NB4 (cell line): ENCODE results near the gene IL36A.

Experiments used
- DNase-seq: peaks from one replicate; pipeline ENCODE4 v3.0.0; 2010; ENCODE audit warnings: low read depth
- H3K4me3 ChIP-seq: one replicate; pipeline ENCODE4 v1.5.1; 2011; ENCODE audit warnings: mild to moderate bottlenecking, low read depth, low read length, moderate library complexity
- MYC ChIP-seq: IDR thresholded peaks from 2 replicates; pipeline ENCODE4 v1.6.1; 2011; ENCODE audit warnings: low read depth, low read length
- POLR2A ChIP-seq: IDR thresholded peaks from 2 replicates; pipeline ENCODE4 v1.6.1; 2011; ENCODE audit warnings: mild to moderate bottlenecking; ENCODE audit not compliant: insufficient read length; ENCODE audit errors: extremely low read depth
- TF ChIP-seq, protein P1 (sequence below): IDR thresholded peaks from one replicate; pipeline ENCODE4 v1.5.1; 2012; ENCODE audit warnings: low read depth, low read length
- TF ChIP-seq, protein P2 (sequence below): IDR thresholded peaks from 2 replicates; pipeline ENCODE4 v1.6.1; 2011; ENCODE audit warnings: low read depth, low read length

IL36A gene

DNA sequence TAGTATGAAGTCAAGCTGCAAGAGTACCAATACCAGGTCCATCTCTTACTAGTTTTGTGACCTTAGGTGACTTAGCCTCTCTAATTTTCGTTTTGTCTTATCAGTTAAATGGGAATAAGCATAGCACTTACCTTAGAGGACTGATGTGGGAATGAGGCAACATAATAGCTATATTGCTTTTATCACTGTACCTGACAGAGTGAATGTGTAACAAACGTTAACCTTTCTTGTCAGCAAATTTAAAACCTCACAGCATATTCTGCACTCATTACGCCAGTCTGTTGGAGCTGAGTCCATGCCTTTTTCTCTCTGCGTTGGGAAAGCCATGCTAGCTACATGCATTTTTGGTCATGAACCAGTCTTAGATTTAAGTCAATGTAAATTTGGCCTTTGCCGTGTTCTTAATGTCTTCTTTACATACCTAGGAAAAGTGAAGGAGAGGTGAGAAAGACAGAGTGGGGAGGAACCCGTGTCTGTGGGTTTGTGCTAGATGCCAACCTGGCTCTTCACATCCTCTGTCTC is 47.2 kb downstream of the IL36A start, which contains the start of gene IL36B:
IL36B (minus strand) TSS at position 472 of the 522 bp plus-strand sequence.
- no peak for DNase-seq
- TF ChIP-seq POLR2A (no peak), MYC (no peak)
- TF ChIP-seq, protein P1, sequence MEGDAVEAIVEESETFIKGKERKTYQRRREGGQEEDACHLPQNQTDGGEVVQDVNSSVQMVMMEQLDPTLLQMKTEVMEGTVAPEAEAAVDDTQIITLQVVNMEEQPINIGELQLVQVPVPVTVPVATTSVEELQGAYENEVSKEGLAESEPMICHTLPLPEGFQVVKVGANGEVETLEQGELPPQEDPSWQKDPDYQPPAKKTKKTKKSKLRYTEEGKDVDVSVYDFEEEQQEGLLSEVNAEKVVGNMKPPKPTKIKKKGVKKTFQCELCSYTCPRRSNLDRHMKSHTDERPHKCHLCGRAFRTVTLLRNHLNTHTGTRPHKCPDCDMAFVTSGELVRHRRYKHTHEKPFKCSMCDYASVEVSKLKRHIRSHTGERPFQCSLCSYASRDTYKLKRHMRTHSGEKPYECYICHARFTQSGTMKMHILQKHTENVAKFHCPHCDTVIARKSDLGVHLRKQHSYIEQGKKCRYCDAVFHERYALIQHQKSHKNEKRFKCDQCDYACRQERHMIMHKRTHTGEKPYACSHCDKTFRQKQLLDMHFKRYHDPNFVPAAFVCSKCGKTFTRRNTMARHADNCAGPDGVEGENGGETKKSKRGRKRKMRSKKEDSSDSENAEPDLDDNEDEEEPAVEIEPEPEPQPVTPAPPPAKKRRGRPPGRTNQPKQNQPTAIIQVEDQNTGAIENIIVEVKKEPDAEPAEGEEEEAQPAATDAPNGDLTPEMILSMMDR: no peak
- TF ChIP-seq, protein P2, sequence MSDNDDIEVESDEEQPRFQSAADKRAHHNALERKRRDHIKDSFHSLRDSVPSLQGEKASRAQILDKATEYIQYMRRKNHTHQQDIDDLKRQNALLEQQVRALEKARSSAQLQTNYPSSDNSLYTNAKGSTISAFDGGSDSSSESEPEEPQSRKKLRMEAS: no peak
- H3K4me3 ChIP-seq: no peak within 1 kb of the TSS

- DNase-seq: no peak
- TF ChIP-seq MYC (no peak), POLR2A (no peak)
- TF ChIP-seq, protein P2: no peak
- TF ChIP-seq, protein P1: no peak
- H3K4me3 ChIP-seq: no peak overlapping the region
Measured at GRCh38 chr2:113053666-113054065, 48.4 kb downstream of the IL36A start.

GRCh38 chr2:113054066-113054465 is 48.8 kb downstream of the IL36A start:
- H3K4me3 ChIP-seq: no peak overlapping the region
- TF ChIP-seq, protein P1: no peak
- TF ChIP-seq POLR2A (no peak), MYC (no peak)
- TF ChIP-seq, protein P2: no peak

GRCh38 chr2:113056521-113056920 is 51.3 kb downstream of the IL36A start:
- TF ChIP-seq, protein P2: no peak
- TF ChIP-seq, protein P1: no peak
- TF ChIP-seq MYC (no peak), POLR2A (no peak)
- no peak for DNase-seq
- H3K4me3 ChIP-seq: no peak overlapping the region

More at GRCh38 chr2:113054066-113054465, 48.8 kb downstream of the IL36A start:
- DNase-seq: no peak

DNA sequence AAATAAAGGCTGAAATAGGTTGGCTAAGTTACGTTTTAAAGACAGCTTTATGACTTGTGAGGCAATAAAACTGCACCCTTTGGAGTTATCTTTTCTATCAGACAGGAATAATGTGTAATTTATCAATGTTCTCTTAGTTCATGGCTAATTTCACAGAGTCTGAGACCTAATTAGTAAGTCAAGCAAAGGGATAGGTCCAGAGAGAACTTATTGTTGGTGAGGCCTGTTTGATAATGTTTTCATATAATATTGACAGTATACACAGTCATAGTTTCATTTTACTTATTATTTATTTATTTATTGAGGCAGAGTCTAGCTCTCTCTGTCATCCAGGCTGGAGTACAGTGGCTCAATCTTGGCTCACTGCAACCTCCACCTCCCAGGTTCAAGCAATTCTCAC is 51.9 kb downstream of the IL36A start:
- no peak overlapping the region for H3K4me3 ChIP-seq
- no peak for DNase-seq
- TF ChIP-seq, protein P1: no peak
- TF ChIP-seq MYC (no peak), POLR2A (no peak)
- TF ChIP-seq, protein P2: no peak
